MM.1S (cell line): Measurements from ENCODE around the gene PAK4.
"Not testable (repeated sequence)": the region's sequence is repeated elsewhere in the genome, so short reads cannot be mapped to it uniquely, and the experiment has no call there.

Source experiments
- DNase-seq: peaks from one replicate; pipeline ENCODE4 v3.0.0-alpha.2; 2015
- H2AFZ ChIP-seq: fragments of 300-600 bp; sonication (generic); 2 replicates; pipeline ENCODE4 v1.6.0; 2016; ENCODE audit warnings: antibody characterized with exemption, low read length
- H3F3A ChIP-seq: fragments of 300-600 bp; sonication (generic); 2 replicates; pipeline ENCODE4 v1.6.1; 2016; ENCODE audit warnings: mild to moderate bottlenecking, antibody characterized with exemption, low read length, moderate library complexity, mixed read lengths; ENCODE audit not compliant: insufficient read depth
- H3K27ac ChIP-seq: fragments of 300-600 bp; sonication (generic); 2 replicates; pipeline ENCODE4 v1.5.1; 2016; ENCODE audit warnings: mild to moderate bottlenecking, low read length
- H3K27me3 ChIP-seq: fragments of 300-600 bp; sonication (generic); replicated peaks from 2 replicates; pipeline ENCODE4 v1.6.0; 2016; ENCODE audit warnings: low read length; ENCODE audit not compliant: insufficient read depth
- H3K36me3 ChIP-seq: fragments of 300-600 bp; sonication (generic); replicated peaks from 2 replicates; pipeline ENCODE4 v1.6.1; 2016; ENCODE audit warnings: mild to moderate bottlenecking, low read length, mixed read lengths; ENCODE audit not compliant: insufficient read depth
- H3K4me1 ChIP-seq: fragments of 300-600 bp; sonication (generic); 2 replicates; pipeline ENCODE4 v1.6.1; 2016; ENCODE audit warnings: low read length, mixed read lengths
- H3K4me2 ChIP-seq: fragments of 300-600 bp; sonication (generic); 2 replicates; pipeline ENCODE4 v1.6.0; 2016; ENCODE audit warnings: low read depth, low read length
- H3K4me3 ChIP-seq: fragments of 300-600 bp; sonication (generic); 2 replicates; pipeline ENCODE4 v1.5.1; 2016; ENCODE audit warnings: low read length, mixed read lengths
- H3K79me2 ChIP-seq: fragments of 300-600 bp; sonication (generic); 2 replicates; pipeline ENCODE4 v1.6.1; 2016; ENCODE audit warnings: mixed run types, low read length, mixed read lengths
- H3K9ac ChIP-seq: fragments of 300-600 bp; sonication (generic); 2 replicates; pipeline ENCODE4 v1.6.1; 2016; ENCODE audit warnings: low read length, mixed read lengths
- H3K9me2 ChIP-seq: fragments of 300-600 bp; sonication (generic); replicated peaks from 2 replicates; pipeline ENCODE4 v1.6.1; 2016; ENCODE audit warnings: mild to moderate bottlenecking, low read length, mixed read lengths; ENCODE audit not compliant: insufficient read depth
- H3K9me3 ChIP-seq: fragments of 300-600 bp; sonication (generic); replicated peaks from 2 replicates; pipeline ENCODE4 v1.6.1; 2016; ENCODE audit warnings: mild to moderate bottlenecking, low read length, mixed read lengths; ENCODE audit not compliant: insufficient read depth
- H4K20me1 ChIP-seq: fragments of 300-600 bp; sonication (generic); 2 replicates; pipeline ENCODE4 v1.6.1; 2016; ENCODE audit warnings: mild to moderate bottlenecking, low read length, moderate library complexity, mixed read lengths; ENCODE audit not compliant: insufficient read depth
- CTCF ChIP-seq: fragments of 300-600 bp; sonication (generic); IDR thresholded peaks from 2 replicates; pipeline ENCODE4 v1.5.1; 2016; ENCODE audit warnings: antibody characterized with exemption, low read length, mixed read lengths
- EZH2 ChIP-seq: fragments of 300-600 bp; sonication (generic); optimal IDR thresholded peaks from 2 replicates; pipeline ENCODE3; 2017; ENCODE audit warnings: low read depth, mild to moderate bottlenecking, antibody characterized with exemption, low read length, mixed read lengths
- EZH2phosphoT487 ChIP-seq: fragments of 300-600 bp; sonication (generic); IDR thresholded peaks from 2 replicates; pipeline ENCODE4 v1.6.1; 2018; ENCODE audit warnings: antibody characterized with exemption, low read length

PAK4 gene

GRCh38 chr19:39211731-39212374, 86.3 kb downstream of the PAK4 start:
- Histone ChIP-seq H3K36me3 (no peaks in the 10 kb centered on the region), H3K9ac (no peak overlapping the region), H3K27me3 (peaks cover 55% of the 10 kb centered on the region), H3K79me2 (no peaks in the 10 kb centered on the region), H3F3A (no peaks in the 10 kb centered on the region), H3K4me3 (no peak overlapping the region), H3K27ac (no peak overlapping the region), H3K4me1 (no peaks in the 10 kb centered on the region), H3K9me3 (no peaks in the 10 kb centered on the region), H3K4me2 (no peak overlapping the region), H4K20me1 (no peaks in the 10 kb centered on the region), H3K9me2 (no peaks in the 10 kb centered on the region), H2AFZ (no peak overlapping the region)
- no peak for TF ChIP-seq EZH2phosphoT487
- no peak for TF ChIP-seq CTCF
- TF ChIP-seq EZH2, result no peak
- no peak for DNase-seq

DNA sequence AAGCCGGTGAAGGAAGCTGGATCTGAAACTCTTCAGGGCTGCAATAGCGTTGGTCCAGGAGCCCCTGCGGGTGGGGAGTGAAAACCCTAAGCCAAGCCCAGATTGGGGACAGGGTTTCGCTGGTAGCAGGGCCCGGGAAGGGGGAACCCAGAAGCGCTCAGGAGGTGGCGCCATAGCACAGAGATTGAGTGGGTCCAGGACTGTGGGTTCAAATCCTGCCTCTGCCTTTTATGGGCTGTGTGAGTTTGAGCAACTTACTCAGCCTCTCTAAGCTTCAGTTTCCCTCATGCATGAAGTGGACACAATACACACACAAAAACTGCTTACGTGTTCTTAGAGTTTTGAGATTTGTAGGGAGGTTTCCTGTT, 86.8 kb downstream of the PAK4 start:
- Histone ChIP-seq H3K9me2 (no peaks in the 10 kb centered on the region), H2AFZ (no peak overlapping the region), H3K4me1 (no peaks in the 10 kb centered on the region), H3K36me3 (no peaks in the 10 kb centered on the region), H3K27ac (no peak overlapping the region), H4K20me1 (no peaks in the 10 kb centered on the region), H3K79me2 (no peaks in the 10 kb centered on the region), H3K9ac (no peak overlapping the region), H3K27me3 (peaks cover 54% of the 10 kb centered on the region), H3F3A (no peaks in the 10 kb centered on the region), H3K4me3 (no peak overlapping the region), H3K9me3 (no peaks in the 10 kb centered on the region), H3K4me2 (no peak overlapping the region)
- TF ChIP-seq CTCF (peak; percentile 48), EZH2 (no peak), EZH2phosphoT487 (no peak)
- DNase-seq, result peak; percentile 18

- H3K27me3 ChIP-seq, result peaks cover 61% of the 10 kb centered on the region
- H3K4me1 ChIP-seq, H3K36me3 ChIP-seq, H3K9me2 ChIP-seq, DNase-seq, H3K4me3 ChIP-seq, H4K20me1 ChIP-seq, H3K27ac ChIP-seq, H3K9me3 ChIP-seq, H2AFZ ChIP-seq, H3F3A ChIP-seq, H3K9ac ChIP-seq, H3K4me2 ChIP-seq, H3K79me2 ChIP-seq: not testable (repeated sequence)
Measured at GRCh38 chr19:39215323-39215722, 89.7 kb downstream of the PAK4 start.

DNA sequence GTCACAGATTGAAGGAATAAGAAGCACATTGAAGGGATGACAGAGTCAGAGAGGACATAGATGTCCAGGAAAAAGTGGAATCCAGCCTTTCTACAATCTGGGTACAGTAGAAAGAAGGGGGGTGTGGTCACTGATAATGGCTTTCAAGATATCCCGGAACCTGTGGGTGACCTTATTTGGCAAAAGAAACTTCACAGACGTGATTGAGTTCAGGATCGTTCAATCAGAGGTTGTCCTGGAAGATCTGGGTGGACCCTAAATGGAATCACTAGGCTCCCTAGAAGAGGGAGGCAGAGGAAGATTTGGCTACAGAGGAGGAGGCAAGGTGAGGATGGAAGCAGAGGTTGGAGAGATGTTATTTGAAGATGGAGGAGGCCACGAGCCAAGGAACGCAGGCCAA, 91.5 kb downstream of the PAK4 start:
- TF ChIP-seq EZH2 (no peak), EZH2phosphoT487 (no peak), CTCF (no peak)
- Histone ChIP-seq H3K4me3 (no peak overlapping the region), H3K4me1 (no peaks in the 10 kb centered on the region), H3K9me3 (no peaks in the 10 kb centered on the region), H3K4me2 (no peak overlapping the region), H4K20me1 (no peaks in the 10 kb centered on the region), H3K36me3 (no peaks in the 10 kb centered on the region), H3K79me2 (no peaks in the 10 kb centered on the region), H2AFZ (no peak overlapping the region), H3K27ac (no peak overlapping the region), H3K27me3 (peaks cover 63% of the 10 kb centered on the region), H3K9me2 (no peaks in the 10 kb centered on the region), H3K9ac (no peak overlapping the region), H3F3A (no peaks in the 10 kb centered on the region)
- DNase-seq, result no peak
